Fibroblast of lung (primary cell): ENCODE measurements around the gene ZFHX2. TPM values are rescaled to one million over a fixed set of nuclear protein-coding genes. Genes with fewer than 3 reads are reported as not detected.
A peak's percentile ranks its signal among the peaks of the same experiment; 100 is the strongest.

ENCODE experiments used
- DNase-seq, 2 donors: peaks; one replicate each; pipeline versions ENCODE4 v3.0.0 to v3.0.0-alpha.2; 2010; ENCODE audit warnings: low read depth in 2 of 2
- H2AFZ ChIP-seq: 2 replicates; pipeline ENCODE4 v1.5.1; 2012; ENCODE audit warnings: low read length, control low read depth, inconsistent platforms
- H3K27ac ChIP-seq: 2 replicates; pipeline ENCODE4 v1.5.1; 2011; ENCODE audit warnings: low read length, control low read depth; ENCODE audit not compliant: insufficient read depth
- H3K27me3 ChIP-seq: 2 replicates; pipeline ENCODE4 v1.5.1; 2011; ENCODE audit warnings: mild to moderate bottlenecking, low read length; ENCODE audit not compliant: control insufficient read depth, insufficient read depth
- H3K36me3 ChIP-seq: 2 replicates; pipeline ENCODE4 v1.5.1; 2011; ENCODE audit warnings: low read length; ENCODE audit not compliant: control insufficient read depth, insufficient read depth
- H3K4me1 ChIP-seq: 2 replicates; pipeline ENCODE4 v1.5.1; 2011; ENCODE audit warnings: low read length; ENCODE audit not compliant: control insufficient read depth, insufficient read depth; ENCODE audit errors: extremely low read depth
- H3K4me2 ChIP-seq: 2 replicates; pipeline ENCODE4 v1.5.1; 2011; ENCODE audit warnings: low read length, control low read depth; ENCODE audit not compliant: insufficient read depth; ENCODE audit errors: extremely low read depth
- H3K4me3 ChIP-seq, 4 experiments: fragments of 200-600 bp in 1 of 4; sonication (generic) in 1 of 4; replicated peaks in 1 of 4; 2 replicates each; pipeline ENCODE4 v1.5.1; 2011 to 2016; ENCODE audit warnings: low read length in 4 of 4, low read depth in 3 of 4, mild to moderate bottlenecking in 3 of 4, control low read depth in 2 of 4, inconsistent platforms in 1 of 4, mixed read lengths in 1 of 4; ENCODE audit not compliant: insufficient read depth in 1 of 4; ENCODE audit errors: control extremely low read depth in 1 of 4
- H3K79me2 ChIP-seq: 2 replicates; pipeline ENCODE4 v1.5.1; 2012; ENCODE audit warnings: mild to moderate bottlenecking, low read length, inconsistent platforms; ENCODE audit not compliant: control insufficient read depth, insufficient read depth
- H3K9ac ChIP-seq: 2 replicates; pipeline ENCODE4 v1.5.1; 2011; ENCODE audit warnings: mild to moderate bottlenecking, low read length, control low read depth; ENCODE audit not compliant: insufficient read depth
- H3K9me3 ChIP-seq: 2 replicates; pipeline ENCODE4 v1.5.1; 2012; ENCODE audit warnings: low read depth, low read length; ENCODE audit not compliant: control insufficient read depth, insufficient read depth
- H4K20me1 ChIP-seq: 2 replicates; pipeline ENCODE4 v1.5.1; 2011; ENCODE audit warnings: low read length; ENCODE audit not compliant: control insufficient read depth, insufficient read depth; ENCODE audit errors: extremely low read depth
- CTCF ChIP-seq, 2 donors: IDR thresholded peaks in 1 of 2; conservative IDR thresholded peaks in 1 of 2; 1 replicate in 1 of 2; 2 replicates in 1 of 2; pipeline ENCODE4 v1.5.1; 2011 to 2012; ENCODE audit warnings: low read length in 2 of 2, control low read depth in 1 of 2, inconsistent platforms in 1 of 2, low read depth in 1 of 2, mild to moderate bottlenecking in 1 of 2
- EZH2 ChIP-seq: IDR thresholded peaks from 2 replicates; pipeline ENCODE4 v1.5.1; 2012; ENCODE audit warnings: low read length, control low read depth, mild to moderate bottlenecking; ENCODE audit errors: missing control alignments
- polyA plus RNA-seq, 2 donors: library from polyadenylated mRNA; depleted of rRNA in 1 of 2; stranded (reverse) in 1 of 2; unstranded in 1 of 2; fragments of >200 nt; gene quantifications; 2 replicates each; pipeline ENCODE4 v1.2.1, GENCODE V29; 2011 to 2012; ENCODE audit warnings: missing spikeins in 1 of 2
- total RNA-seq: library from RNA; depleted of rRNA; stranded (reverse); fragments of >200 nt; gene quantifications from 2 replicates; pipeline ENCODE4 v1.2.1, GENCODE V29; 2014

Gene ZFHX2
- total and polyA plus RNA-seq, 2 donors (not counting 1 experiment from before 2014, with no cell fraction given), result 0.33 TPM; not detected in 1

- Histone ChIP-seq H3K4me3 (no peak overlapping the region), H3K4me2 (no peak overlapping the region), H3K9ac (no peak overlapping the region), H3K36me3 (no peaks in the 10 kb centered on the region), H3K27ac (no peak overlapping the region), H3K27me3 (peaks cover 35% of the 10 kb centered on the region), H3K79me2 (no peaks in the 10 kb centered on the region), H3K4me1 (no peaks in the 10 kb centered on the region), H4K20me1 (no peaks in the 10 kb centered on the region), H3K9me3 (no peaks in the 10 kb centered on the region), H2AFZ (no peak overlapping the region)
- DNase-seq, result no peak
- TF ChIP-seq CTCF (conservative IDR thresholded peaks at IDR 0.05 in 1 of 2, IDR thresholded peaks at IDR 0.05 in 1 of 2; ENCODE audit: low read depth in 1 of 2, low read length in 2 of 2) (no peak), EZH2 (peak; percentile 50)
Measured at GRCh38 chr14:23573384-23574015, 21.9 kb upstream of the ZFHX2 start.

GRCh38 chr14:23572836-23573235 lies 21.3 kb upstream of the ZFHX2 start:
- no peak for DNase-seq
- peaks cover 33% of the 10 kb centered on the region for H3K27me3 ChIP-seq
- H3K4me1 ChIP-seq, result no peaks in the 10 kb centered on the region
- no peak overlapping the region for H3K4me3 ChIP-seq
- no peak overlapping the region for H2AFZ ChIP-seq
- H3K4me2 ChIP-seq, result no peak overlapping the region
- no peaks in the 10 kb centered on the region for H3K9me3 ChIP-seq
- H3K27ac ChIP-seq, result no peak overlapping the region
- no peak overlapping the region for H3K9ac ChIP-seq
- no peaks in the 10 kb centered on the region for H3K36me3 ChIP-seq
- TF ChIP-seq CTCF (conservative IDR thresholded peaks at IDR 0.05 in 1 of 2, IDR thresholded peaks at IDR 0.05 in 1 of 2; ENCODE audit: low read depth in 1 of 2, low read length in 2 of 2) (no peak), EZH2 (no peak)
- no peaks in the 10 kb centered on the region for H3K79me2 ChIP-seq
- H4K20me1 ChIP-seq, result no peaks in the 10 kb centered on the region

- H3K4me3 ChIP-seq, result no peak overlapping the region
- no peaks in the 10 kb centered on the region for H3K36me3 ChIP-seq
- no peaks in the 10 kb centered on the region for H3K9me3 ChIP-seq
- TF ChIP-seq CTCF (conservative IDR thresholded peaks at IDR 0.05 in 1 of 2, IDR thresholded peaks at IDR 0.05 in 1 of 2; ENCODE audit: low read depth in 1 of 2, low read length in 2 of 2) (no peak), EZH2 (no peak)
- no peak overlapping the region for H3K9ac ChIP-seq
- H2AFZ ChIP-seq, result no peak overlapping the region
- DNase-seq, result no peak
- H3K4me2 ChIP-seq, result no peak overlapping the region
- H3K27ac ChIP-seq, result no peak overlapping the region
- H3K27me3 ChIP-seq, result peaks cover 33% of the 10 kb centered on the region
- H3K4me1 ChIP-seq, result no peaks in the 10 kb centered on the region
- no peaks in the 10 kb centered on the region for H3K79me2 ChIP-seq
- H4K20me1 ChIP-seq, result no peaks in the 10 kb centered on the region
Measured at GRCh38 chr14:23572524-23572828, 20.9 kb upstream of the ZFHX2 start.
